Astrocyte of the cerebellum (primary cell): ENCODE data around the gene ATF7.

Source experiments
- DNase-seq: peaks from one replicate; pipeline ENCODE4 v3.0.0-alpha.2; 2011; ENCODE audit warnings: low read depth
- H3K4me3 ChIP-seq: 2 replicates; pipeline ENCODE4 v1.5.1; 2011; ENCODE audit warnings: mild to moderate bottlenecking, low read depth, low read length, moderate library complexity
- CTCF ChIP-seq: IDR thresholded peaks from 2 replicates; pipeline ENCODE4 v1.5.1; 2012; ENCODE audit warnings: low read length, low read depth, moderate library complexity, mild to moderate bottlenecking; ENCODE audit errors: missing control alignments
- in situ Hi-C: cut with HindIII; loops from 2 replicates; pipeline ENCODE4 v1.10.0; 2017; ENCODE audit warnings: low sequenced_read_pairs

ATF7 gene

GRCh38 chr12:53589915-53590314 is 36.3 kb downstream of the ATF7 start:
- in situ Hi-C loops, result no loop called here
- TF ChIP-seq CTCF, result no peak
- no peak for DNase-seq

DNA sequence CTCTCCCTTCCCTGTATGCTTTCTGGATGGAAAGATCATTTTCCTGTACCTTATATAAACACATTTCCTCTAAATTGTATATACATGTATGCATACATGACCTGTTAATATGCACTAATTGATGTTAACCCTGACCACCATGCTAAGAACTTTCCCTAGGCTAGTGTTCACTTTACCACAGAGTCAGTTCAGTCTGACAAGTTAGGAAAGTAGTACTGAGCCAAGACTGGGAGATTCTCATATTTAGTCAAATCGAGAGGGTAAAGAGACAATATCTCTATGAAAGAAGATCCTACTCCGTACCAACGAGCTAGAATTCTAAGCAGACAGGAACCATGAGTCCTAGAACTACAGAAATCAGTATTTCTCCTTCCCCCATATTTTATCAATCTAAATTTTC is 36.8 kb downstream of the ATF7 start:
- DNase-seq, result no peak
- in situ Hi-C loops, result no loop called here
- no peak for TF ChIP-seq CTCF
- H3K4me3 ChIP-seq, result no peak overlapping the region

More at GRCh38 chr12:53589915-53590314, 36.3 kb downstream of the ATF7 start:
- no peak overlapping the region for H3K4me3 ChIP-seq

DNA sequence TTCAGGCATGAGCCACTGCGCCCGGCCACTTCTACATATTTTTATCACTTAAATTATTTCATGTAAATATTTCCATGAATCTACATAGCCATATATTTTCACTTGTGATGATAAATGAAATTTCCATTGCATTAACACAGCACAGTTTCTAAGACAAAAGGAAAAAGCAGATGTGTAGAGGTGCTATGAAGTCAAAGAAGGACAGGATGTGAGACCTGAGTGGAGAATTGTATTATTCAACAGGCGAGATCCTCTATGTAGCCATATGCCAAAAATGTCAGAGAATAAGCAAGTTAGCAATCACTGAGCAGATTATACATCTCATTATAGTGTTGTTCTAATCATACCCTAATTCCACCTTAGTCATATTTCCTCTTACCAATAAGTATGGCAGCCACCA is 38.1 kb downstream of the ATF7 start:
- no peak for TF ChIP-seq CTCF
- H3K4me3 ChIP-seq, result no peak overlapping the region
- DNase-seq, result no peak
- in situ Hi-C loops, result no loop called here

- in situ Hi-C loops, result no loop called here
Observed at GRCh38 chr12:53586745-53587144, 39.4 kb downstream of the ATF7 start.

DNA sequence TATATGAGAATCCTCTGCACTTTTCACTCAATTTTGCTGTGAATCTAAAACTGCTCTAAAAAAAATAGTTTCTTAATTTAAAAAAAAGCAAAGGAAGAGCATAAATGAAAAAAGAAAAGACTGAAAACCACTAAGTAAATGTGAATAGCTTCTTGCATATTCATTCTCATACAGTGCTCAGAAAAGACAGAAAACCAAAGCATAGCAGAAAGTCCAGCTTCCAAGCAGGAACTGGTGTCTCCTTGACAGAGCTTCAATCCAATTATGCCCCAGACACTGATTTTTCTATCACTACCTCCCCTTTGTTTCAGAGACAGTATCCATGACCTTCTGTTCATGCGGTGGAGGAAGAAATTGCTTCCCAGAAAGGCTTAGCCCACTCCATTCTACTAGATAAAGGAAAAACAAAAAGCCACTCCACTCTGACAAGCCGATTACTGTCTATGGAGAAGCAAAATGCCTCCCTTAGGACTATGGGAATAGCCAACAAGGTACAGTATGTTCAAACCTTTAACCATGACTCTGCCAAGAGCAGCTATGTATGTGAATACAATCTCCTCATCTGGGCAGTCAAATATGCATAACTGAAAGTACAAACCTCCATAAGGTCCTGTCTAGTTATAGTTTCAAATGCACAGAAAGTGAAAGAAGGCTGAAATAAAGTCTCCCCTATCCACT is 40.6 kb downstream of the ATF7 start:
- no peak for TF ChIP-seq CTCF
- no peak overlapping the region for H3K4me3 ChIP-seq
- in situ Hi-C loops, result no loop called here
- DNase-seq, result no peak

More at GRCh38 chr12:53586745-53587144, 39.4 kb downstream of the ATF7 start:
- no peak for DNase-seq
- H3K4me3 ChIP-seq, result no peak overlapping the region
- no peak for TF ChIP-seq CTCF

- in situ Hi-C loops, result no loop called here
- no peak for DNase-seq
- no peak overlapping the region for H3K4me3 ChIP-seq
- TF ChIP-seq CTCF, result no peak
Observed at GRCh38 chr12:53579545-53579955, 46.6 kb downstream of the ATF7 start.
